SK-N-SH (cell line): ENCODE data around the gene CPNE7. TPM values are rescaled to one million over a fixed set of nuclear protein-coding genes. Genes with fewer than 3 reads are reported as not detected.

ENCODE experiments used
- CTCF ChIA-PET: fragments of 300-600, 350-600 bp; formaldehyde crosslinking; extraction: SDS; loops from one replicate; lab custom pipeline; 2021; lab: Yijun Ruan, JAX
- POLR2A ChIA-PET: fragments of 350-600 bp; sonication (Branson Sonifier 250); formaldehyde crosslinking; extraction: SDS; loops from one replicate; lab custom pipeline; 2020; ENCODE audit warnings: antibody characterized with exemption, inconsistent platforms; lab: Yijun Ruan, JAX
- DNase-seq: peaks from one replicate; pipeline ENCODE4 v3.0.0; 2012
- H2AFZ ChIP-seq: fragments of 200-600 bp; sonication (generic); 2 replicates; pipeline ENCODE4 v1.8.1; 2016; ENCODE audit warnings: antibody characterized with exemption, mild to moderate bottlenecking, low read depth
- H3F3A ChIP-seq: fragments of 200-600 bp; sonication (generic); replicated peaks from 2 replicates; pipeline ENCODE3; 2016; ENCODE audit warnings: antibody characterized with exemption, mild to moderate bottlenecking; ENCODE audit not compliant: insufficient read depth
- H3K27ac ChIP-seq, 2 experiments: fragments of 200-500 bp in 1 of 2; fragments of 200-600 bp in 1 of 2; sonication (Bioruptor generic) in 1 of 2; sonication (generic), shearing (Covaris generic) in 1 of 2; 2 replicates each; pipeline versions ENCODE4 v1.5.1 to v1.6.1; 2014 to 2016; ENCODE audit warnings: low read depth in 2 of 2, inconsistent platforms in 1 of 2, low read length in 1 of 2, mild to moderate bottlenecking in 1 of 2, mixed read lengths in 1 of 2
- H3K27me3 ChIP-seq: fragments of 200-600 bp; sonication (generic), shearing (Covaris generic); 2 replicates; pipeline ENCODE4 v1.6.1; 2016; ENCODE audit warnings: mixed run types; ENCODE audit not compliant: insufficient read depth
- H3K36me3 ChIP-seq, 2 experiments: fragments of 200-500 bp in 1 of 2; fragments of 200-600 bp in 1 of 2; sonication (Bioruptor generic) in 1 of 2; sonication (generic) in 1 of 2; replicated peaks in 1 of 2; 2 replicates each; pipeline versions ENCODE3 to v1.5.1; 2014 to 2016; ENCODE audit warnings: low read length in 1 of 2, mild to moderate bottlenecking in 1 of 2; ENCODE audit not compliant: insufficient read depth in 2 of 2, control insufficient read depth in 1 of 2
- H3K4me1 ChIP-seq, 2 experiments: fragments of 200-500 bp in 1 of 2; fragments of 200-600 bp in 1 of 2; sonication (Bioruptor generic) in 1 of 2; sonication (generic), shearing (Covaris generic) in 1 of 2; 2 replicates each; pipeline versions ENCODE4 v1.5.1 to v1.6.1; 2014 to 2016; ENCODE audit warnings: low read depth in 1 of 2, low read length in 1 of 2, mixed run types in 1 of 2; ENCODE audit not compliant: insufficient read depth in 2 of 2, control insufficient read depth in 1 of 2
- H3K4me2 ChIP-seq: fragments of 200-600 bp; sonication (generic), shearing (Covaris generic); 2 replicates; pipeline ENCODE4 v1.6.1; 2017; ENCODE audit warnings: mixed run types
- H3K4me3 ChIP-seq, 2 experiments: fragments of 200-500 bp in 1 of 2; fragments of 200-600 bp in 1 of 2; sonication (Bioruptor generic) in 1 of 2; sonication (generic), shearing (Covaris generic) in 1 of 2; 2 replicates each; pipeline versions ENCODE4 v1.5.1 to v1.8.1; 2014 to 2016; ENCODE audit warnings: low read depth in 2 of 2, inconsistent platforms in 1 of 2, low read length in 1 of 2, mild to moderate bottlenecking in 1 of 2, mixed read lengths in 1 of 2, moderate library complexity in 1 of 2
- H3K79me2 ChIP-seq: fragments of 200-600 bp; sonication (generic); 2 replicates; pipeline ENCODE4 v1.8.1; 2017; ENCODE audit warnings: mild to moderate bottlenecking; ENCODE audit not compliant: insufficient read depth
- H3K9ac ChIP-seq: fragments of 200-600 bp; sonication (generic); 2 replicates; pipeline ENCODE4 v1.6.1; 2017; ENCODE audit warnings: mixed run types
- H3K9me2 ChIP-seq: fragments of 200-600 bp; sonication (generic); 2 replicates; pipeline ENCODE4 v1.6.1; 2017; ENCODE audit warnings: mixed run types
- H3K9me3 ChIP-seq: fragments of 200-600 bp; sonication (generic); 2 replicates; pipeline ENCODE4 v1.6.1; 2017; ENCODE audit warnings: mixed run types, mild to moderate bottlenecking, moderate library complexity
- H4K20me1 ChIP-seq: fragments of 200-600 bp; sonication (generic); 2 replicates; pipeline ENCODE4 v1.6.1; 2017; ENCODE audit warnings: mild to moderate bottlenecking, mixed run types; ENCODE audit not compliant: insufficient read depth
- CHD2 ChIP-seq: fragments of 150-350 bp; IDR thresholded peaks from 2 replicates; pipeline ENCODE4 v1.6.1; 2018; ENCODE audit warnings: low read length; ENCODE audit not compliant: partially characterized antibody
- ELF1 ChIP-seq: IDR thresholded peaks from 2 replicates; pipeline ENCODE4 v1.4.0; 2012
- EP300 ChIP-seq, 2 experiments: IDR thresholded peaks; 2 replicates each; pipeline versions ENCODE4 v1.4.0 to v1.6.1; 2012; ENCODE audit warnings: borderline replicate concordance in 1 of 2, low read depth in 1 of 2, low read length in 1 of 2
- EZH2phosphoT487 ChIP-seq: fragments of 200-600 bp; sonication (generic); IDR thresholded peaks from 2 replicates; pipeline ENCODE4 v1.6.1; 2017; ENCODE audit warnings: low read depth, mixed run types, mild to moderate bottlenecking, antibody characterized with exemption, moderate library complexity, borderline replicate concordance
- FOXM1 ChIP-seq: IDR thresholded peaks from 2 replicates; pipeline ENCODE4 v1.4.0; 2012; ENCODE audit warnings: low read depth, mild to moderate bottlenecking
- GABPA ChIP-seq: IDR thresholded peaks from 2 replicates; pipeline ENCODE4 v1.4.0; 2012; ENCODE audit warnings: low read depth, mild to moderate bottlenecking
- JUND ChIP-seq: IDR thresholded peaks from 2 replicates; pipeline ENCODE4 v1.4.0; 2012
- NFIC ChIP-seq: IDR thresholded peaks from 2 replicates; pipeline ENCODE4 v1.4.0; 2012; ENCODE audit warnings: borderline replicate concordance
- POLR2AphosphoS5 ChIP-seq: IDR thresholded peaks from 2 replicates; pipeline ENCODE4 v1.6.1; 2012; ENCODE audit warnings: low read depth, low read length
- RCOR1 ChIP-seq: fragments of 150-350 bp; IDR thresholded peaks from 2 replicates; pipeline ENCODE4 v1.6.1; 2017; ENCODE audit warnings: antibody characterized with exemption, low read length
- RFX5 ChIP-seq: IDR thresholded peaks from 2 replicates; pipeline ENCODE4 v1.6.1; 2012; ENCODE audit warnings: mild to moderate bottlenecking, improper control_type of control experiment, low read length
- RXRA ChIP-seq: IDR thresholded peaks from 2 replicates; pipeline ENCODE4 v1.4.0; 2012; ENCODE audit warnings: low read depth, mild to moderate bottlenecking, borderline replicate concordance
- SMC3 ChIP-seq: IDR thresholded peaks from 2 replicates; pipeline ENCODE4 v1.6.1; 2012; ENCODE audit warnings: low read depth, low read length, improper control_type of control experiment
- TCF12 ChIP-seq: IDR thresholded peaks from 2 replicates; pipeline ENCODE4 v1.4.0; 2012
- YY1 ChIP-seq: IDR thresholded peaks from 2 replicates; pipeline ENCODE4 v1.4.0; 2012; ENCODE audit warnings: low read depth, mild to moderate bottlenecking
- WGBS: methylation state at CpG from one replicate; pipeline ENCODE4 v1.1.6; 2017; ENCODE audit warnings: low lambda C conversion rate; 5-methylcytosine and 5-hydroxymethylcytosine counted together
- polyA plus RNA-seq, 3 experiments: library from polyadenylated mRNA; depleted of rRNA; stranded (reverse); fragments of >200 nt; gene quantifications; 2 replicates each; pipeline ENCODE4 v1.2.3, GENCODE V29; 2012
- TF ChIP-seq, protein P1 (sequence below): IDR thresholded peaks from 2 replicates; pipeline ENCODE4; 2012
- TF ChIP-seq, protein P2 (sequence below): IDR thresholded peaks from 2 replicates; pipeline ENCODE4 v1.6.1; 2012; ENCODE audit warnings: mild to moderate bottlenecking, low read depth, low read length, moderate library complexity
- TF ChIP-seq, protein P3 (sequence below): IDR thresholded peaks from 2 replicates; pipeline ENCODE4 v1.4.0; 2012; ENCODE audit warnings: low read depth
- TF ChIP-seq, protein P4 (sequence below): IDR thresholded peaks from 2 replicates; pipeline ENCODE4 v1.4.0; 2012; ENCODE audit warnings: low read depth, borderline replicate concordance

The CPNE7 gene
- polyA plus RNA-seq, 1 of the 3 experiments (the other 2 are of a cell fraction) = 3.9 TPM

DNA sequence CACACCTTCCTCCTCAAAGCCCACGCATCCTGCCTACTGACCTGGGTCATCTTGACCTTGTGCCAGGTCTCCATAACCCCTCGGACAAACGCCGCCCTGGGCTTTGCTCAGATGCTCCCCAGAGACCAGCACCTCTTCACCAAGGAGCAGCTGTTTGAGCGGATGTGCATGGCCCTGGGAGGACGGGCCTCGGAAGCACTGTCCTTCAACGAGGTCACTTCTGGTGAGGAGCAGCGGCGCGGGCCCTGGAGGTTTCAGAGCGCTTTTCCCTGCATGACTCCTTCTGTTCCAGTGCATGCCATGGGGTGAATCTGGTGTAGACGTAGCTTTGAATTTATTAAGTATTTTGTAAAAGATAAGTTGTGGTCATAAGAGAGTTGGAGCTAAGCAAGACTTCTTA, 22.6 kb upstream of the CPNE7 start:
- no peak overlapping the region for H3K4me2 ChIP-seq
- no peak overlapping the region for H3K9ac ChIP-seq
- no peak for TF ChIP-seq EP300 (IDR thresholded peaks at IDR 0.05; ENCODE audit: borderline replicate concordance in 1 of 2, low read depth in 1 of 2, low read length in 1 of 2)
- no peak for TF ChIP-seq RFX5
- TF ChIP-seq, protein P1, sequence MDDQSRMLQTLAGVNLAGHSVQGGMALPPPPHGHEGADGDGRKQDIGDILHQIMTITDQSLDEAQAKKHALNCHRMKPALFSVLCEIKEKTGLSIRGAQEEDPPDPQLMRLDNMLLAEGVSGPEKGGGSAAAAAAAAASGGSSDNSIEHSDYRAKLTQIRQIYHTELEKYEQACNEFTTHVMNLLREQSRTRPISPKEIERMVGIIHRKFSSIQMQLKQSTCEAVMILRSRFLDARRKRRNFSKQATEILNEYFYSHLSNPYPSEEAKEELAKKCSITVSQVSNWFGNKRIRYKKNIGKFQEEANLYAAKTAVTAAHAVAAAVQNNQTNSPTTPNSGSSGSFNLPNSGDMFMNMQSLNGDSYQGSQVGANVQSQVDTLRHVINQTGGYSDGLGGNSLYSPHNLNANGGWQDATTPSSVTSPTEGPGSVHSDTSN = no peak
- no peak for TF ChIP-seq GABPA
- TF ChIP-seq YY1 = no peak
- TF ChIP-seq, protein P2, sequence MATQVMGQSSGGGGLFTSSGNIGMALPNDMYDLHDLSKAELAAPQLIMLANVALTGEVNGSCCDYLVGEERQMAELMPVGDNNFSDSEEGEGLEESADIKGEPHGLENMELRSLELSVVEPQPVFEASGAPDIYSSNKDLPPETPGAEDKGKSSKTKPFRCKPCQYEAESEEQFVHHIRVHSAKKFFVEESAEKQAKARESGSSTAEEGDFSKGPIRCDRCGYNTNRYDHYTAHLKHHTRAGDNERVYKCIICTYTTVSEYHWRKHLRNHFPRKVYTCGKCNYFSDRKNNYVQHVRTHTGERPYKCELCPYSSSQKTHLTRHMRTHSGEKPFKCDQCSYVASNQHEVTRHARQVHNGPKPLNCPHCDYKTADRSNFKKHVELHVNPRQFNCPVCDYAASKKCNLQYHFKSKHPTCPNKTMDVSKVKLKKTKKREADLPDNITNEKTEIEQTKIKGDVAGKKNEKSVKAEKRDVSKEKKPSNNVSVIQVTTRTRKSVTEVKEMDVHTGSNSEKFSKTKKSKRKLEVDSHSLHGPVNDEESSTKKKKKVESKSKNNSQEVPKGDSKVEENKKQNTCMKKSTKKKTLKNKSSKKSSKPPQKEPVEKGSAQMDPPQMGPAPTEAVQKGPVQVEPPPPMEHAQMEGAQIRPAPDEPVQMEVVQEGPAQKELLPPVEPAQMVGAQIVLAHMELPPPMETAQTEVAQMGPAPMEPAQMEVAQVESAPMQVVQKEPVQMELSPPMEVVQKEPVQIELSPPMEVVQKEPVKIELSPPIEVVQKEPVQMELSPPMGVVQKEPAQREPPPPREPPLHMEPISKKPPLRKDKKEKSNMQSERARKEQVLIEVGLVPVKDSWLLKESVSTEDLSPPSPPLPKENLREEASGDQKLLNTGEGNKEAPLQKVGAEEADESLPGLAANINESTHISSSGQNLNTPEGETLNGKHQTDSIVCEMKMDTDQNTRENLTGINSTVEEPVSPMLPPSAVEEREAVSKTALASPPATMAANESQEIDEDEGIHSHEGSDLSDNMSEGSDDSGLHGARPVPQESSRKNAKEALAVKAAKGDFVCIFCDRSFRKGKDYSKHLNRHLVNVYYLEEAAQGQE = no peak
- no peak for TF ChIP-seq NFIC
- no peak for TF ChIP-seq CHD2
- no peak for TF ChIP-seq RXRA
- ChIA-PET CTCF (interaction anchor here (1.1 to 1.4 kb wide), 2 partner anchors 89 to 220 kb away, joined by 3 to 4 read pairs; no protein-coding TSS in a partner anchor), POLR2A (no interaction called here)
- H3K79me2 ChIP-seq = no peaks in the 10 kb centered on the region
- H3K9me3 ChIP-seq = no peaks in the 10 kb centered on the region
- peaks cover 23% of the 10 kb centered on the region for H3F3A ChIP-seq
- 95% methylated on average over 11 of the region's 13 CpGs for WGBS
- no peaks in the 10 kb centered on the region for H3K9me2 ChIP-seq
- no peaks in the 10 kb centered on the region for H4K20me1 ChIP-seq
- H2AFZ ChIP-seq = no peak overlapping the region
- DNase-seq = no peak
- H3K36me3 ChIP-seq = peaks cover 26 to 57% of the 10 kb centered on the region in 2 experiments
- H3K4me1 ChIP-seq = no peaks in the 10 kb centered on the region
- H3K27me3 ChIP-seq = no peaks in the 10 kb centered on the region
- H3K27ac ChIP-seq = no peak overlapping the region
- no peak overlapping the region for H3K4me3 ChIP-seq

DNA sequence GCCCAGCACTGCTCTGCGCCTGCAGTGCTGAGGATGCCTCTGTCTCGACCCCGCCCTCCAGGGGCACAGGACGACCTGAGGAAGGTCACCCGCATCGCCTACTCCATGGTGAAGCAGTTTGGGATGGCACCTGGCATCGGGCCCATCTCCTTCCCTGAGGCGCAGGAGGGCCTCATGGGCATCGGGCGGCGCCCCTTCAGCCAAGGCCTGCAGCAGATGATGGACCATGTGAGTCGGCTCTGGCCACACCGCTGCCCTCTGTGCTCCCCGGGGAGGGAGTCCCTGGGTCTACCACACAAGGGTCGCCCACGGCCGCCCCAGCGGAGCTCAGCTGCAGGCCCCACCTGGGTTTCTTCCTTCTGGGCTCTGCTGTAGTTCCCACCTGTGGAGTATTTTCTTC, 21.8 kb upstream of the CPNE7 start:
- no peaks in the 10 kb centered on the region for H3K9me2 ChIP-seq
- H3K9me3 ChIP-seq = no peaks in the 10 kb centered on the region
- no peak overlapping the region for H3K4me3 ChIP-seq
- H3K79me2 ChIP-seq = no peaks in the 10 kb centered on the region
- no peak overlapping the region for H3K4me2 ChIP-seq
- 100% methylated on average over 1 of the region's 18 CpGs for WGBS
- peaks cover 23% of the 10 kb centered on the region for H3F3A ChIP-seq
- H2AFZ ChIP-seq = no peak overlapping the region
- no peak for DNase-seq
- H3K27me3 ChIP-seq = no peaks in the 10 kb centered on the region
- H3K36me3 ChIP-seq = peaks cover 18 to 49% of the 10 kb centered on the region in 2 experiments
- CTCF ChIA-PET = interaction anchor here (1.1 kb wide), 1 partner anchor 88 kb away, joined by 4 read pairs; no protein-coding TSS in a partner anchor
- POLR2A ChIA-PET = no interaction called here
- H4K20me1 ChIP-seq = no peaks in the 10 kb centered on the region
- no peak overlapping the region for H3K27ac ChIP-seq
- H3K9ac ChIP-seq = no peak overlapping the region
- H3K4me1 ChIP-seq = no peaks in the 10 kb centered on the region
- TF ChIP-seq, protein P3, sequence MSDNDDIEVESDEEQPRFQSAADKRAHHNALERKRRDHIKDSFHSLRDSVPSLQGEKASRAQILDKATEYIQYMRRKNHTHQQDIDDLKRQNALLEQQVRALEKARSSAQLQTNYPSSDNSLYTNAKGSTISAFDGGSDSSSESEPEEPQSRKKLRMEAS = no peak
- TF ChIP-seq ELF1 = no peak
- no peak for TF ChIP-seq JUND
- TF ChIP-seq SMC3 = no peak
- TF ChIP-seq FOXM1 = no peak
- TF ChIP-seq, protein P4, sequence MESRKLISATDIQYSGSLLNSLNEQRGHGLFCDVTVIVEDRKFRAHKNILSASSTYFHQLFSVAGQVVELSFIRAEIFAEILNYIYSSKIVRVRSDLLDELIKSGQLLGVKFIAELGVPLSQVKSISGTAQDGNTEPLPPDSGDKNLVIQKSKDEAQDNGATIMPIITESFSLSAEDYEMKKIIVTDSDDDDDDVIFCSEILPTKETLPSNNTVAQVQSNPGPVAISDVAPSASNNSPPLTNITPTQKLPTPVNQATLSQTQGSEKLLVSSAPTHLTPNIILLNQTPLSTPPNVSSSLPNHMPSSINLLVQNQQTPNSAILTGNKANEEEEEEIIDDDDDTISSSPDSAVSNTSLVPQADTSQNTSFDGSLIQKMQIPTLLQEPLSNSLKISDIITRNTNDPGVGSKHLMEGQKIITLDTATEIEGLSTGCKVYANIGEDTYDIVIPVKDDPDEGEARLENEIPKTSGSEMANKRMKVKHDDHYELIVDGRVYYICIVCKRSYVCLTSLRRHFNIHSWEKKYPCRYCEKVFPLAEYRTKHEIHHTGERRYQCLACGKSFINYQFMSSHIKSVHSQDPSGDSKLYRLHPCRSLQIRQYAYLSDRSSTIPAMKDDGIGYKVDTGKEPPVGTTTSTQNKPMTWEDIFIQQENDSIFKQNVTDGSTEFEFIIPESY = no peak
- TF ChIP-seq EZH2phosphoT487 = no peak
- TF ChIP-seq TCF12 = no peak
- TF ChIP-seq RCOR1 = no peak
- TF ChIP-seq GABPA = no peak
- TF ChIP-seq, protein P2 = no peak
- TF ChIP-seq YY1 = no peak
- TF ChIP-seq POLR2AphosphoS5 = no peak
